Common myeloid progenitor, CD34-positive (primary cell): ENCODE results near the gene LGALS3.

Source experiments
- CTCF ChIA-PET: fragments of 350-600 bp; sonication (Branson Sonifier 250); formaldehyde crosslinking; loops from one replicate; lab custom pipeline; 2021; ENCODE audit warnings: antibody characterized with exemption; lab: Charles Lee
- POLR2A ChIA-PET: fragments of 350-600 bp; sonication (Branson Sonifier 250); formaldehyde crosslinking; loops from one replicate; lab custom pipeline; 2021; ENCODE audit warnings: antibody characterized with exemption; lab: Charles Lee
- DNase-seq, 3 donors: peaks; one replicate each; pipeline versions ENCODE4 v3.0.0 to v3.0.0-alpha.2; 2013
- H3K27ac ChIP-seq, 2 experiments: 1 replicate in 1 of 2; 2 replicates in 1 of 2; pipeline ENCODE4 v1.7.0; 2013; ENCODE audit warnings: inconsistent platforms in 2 of 2, low read length in 2 of 2, mild to moderate bottlenecking in 2 of 2, low read depth in 1 of 2, moderate library complexity in 1 of 2; ENCODE audit not compliant: severe bottlenecking in 2 of 2, insufficient read depth in 1 of 2, poor library complexity in 1 of 2
- H3K27me3 ChIP-seq, 5 experiments: replicated peaks in 2 of 5; 1 replicate in 3 of 5; 2 replicates in 2 of 5; pipeline versions ENCODE4 v1.6.1 to v1.7.0; 2013; ENCODE audit warnings: low read length in 4 of 5, mild to moderate bottlenecking in 2 of 5, moderate library complexity in 2 of 5, inconsistent platforms in 1 of 5; ENCODE audit not compliant: insufficient read depth in 5 of 5, control insufficient read depth in 4 of 5
- H3K36me3 ChIP-seq, 4 experiments: 1 replicate in 2 of 4; 2 replicates in 2 of 4; pipeline versions ENCODE4 v1.6.1 to v1.7.0; 2013; ENCODE audit warnings: low read length in 3 of 4, control low read depth in 1 of 4, mild to moderate bottlenecking in 1 of 4; ENCODE audit not compliant: control insufficient read depth in 4 of 4, insufficient read depth in 4 of 4
- H3K4me1 ChIP-seq, 4 experiments: 1 replicate in 3 of 4; 2 replicates in 1 of 4; pipeline versions ENCODE4 v1.6.1 to v1.7.1; 2013; ENCODE audit warnings: low read length in 3 of 4, mild to moderate bottlenecking in 3 of 4, control low read depth in 1 of 4, inconsistent platforms in 1 of 4, moderate library complexity in 1 of 4; ENCODE audit not compliant: control insufficient read depth in 4 of 4, insufficient read depth in 4 of 4; ENCODE audit errors: control extremely low read depth in 1 of 4
- H3K4me3 ChIP-seq, 7 experiments: 1 replicate in 4 of 7; 2 replicates in 3 of 7; pipeline versions ENCODE4 v1.5.1 to v1.7.0; 2013; ENCODE audit warnings: mild to moderate bottlenecking in 7 of 7, low read length in 6 of 7, moderate library complexity in 6 of 7, inconsistent platforms in 2 of 7, low read depth in 2 of 7, control low read depth in 1 of 7; ENCODE audit not compliant: insufficient read depth in 4 of 7, control insufficient read depth in 1 of 7; ENCODE audit errors: extremely low read depth in 1 of 7
- H3K9me3 ChIP-seq, 5 experiments: 1 replicate in 4 of 5; 2 replicates in 1 of 5; pipeline versions ENCODE4 v1.6.1 to v1.7.1; 2013; ENCODE audit warnings: low read length in 4 of 5, mild to moderate bottlenecking in 2 of 5, inconsistent platforms in 1 of 5, low read depth in 1 of 5, moderate library complexity in 1 of 5; ENCODE audit not compliant: control insufficient read depth in 4 of 5, insufficient read depth in 2 of 5; ENCODE audit errors: control extremely low read depth in 1 of 5
- WGBS: methylation state at CpG from one replicate; pipeline ENCODE4 v1.1.5; 2013; ENCODE audit not compliant: insufficient coverage; 5-methylcytosine and 5-hydroxymethylcytosine counted together

LGALS3 gene

DNA sequence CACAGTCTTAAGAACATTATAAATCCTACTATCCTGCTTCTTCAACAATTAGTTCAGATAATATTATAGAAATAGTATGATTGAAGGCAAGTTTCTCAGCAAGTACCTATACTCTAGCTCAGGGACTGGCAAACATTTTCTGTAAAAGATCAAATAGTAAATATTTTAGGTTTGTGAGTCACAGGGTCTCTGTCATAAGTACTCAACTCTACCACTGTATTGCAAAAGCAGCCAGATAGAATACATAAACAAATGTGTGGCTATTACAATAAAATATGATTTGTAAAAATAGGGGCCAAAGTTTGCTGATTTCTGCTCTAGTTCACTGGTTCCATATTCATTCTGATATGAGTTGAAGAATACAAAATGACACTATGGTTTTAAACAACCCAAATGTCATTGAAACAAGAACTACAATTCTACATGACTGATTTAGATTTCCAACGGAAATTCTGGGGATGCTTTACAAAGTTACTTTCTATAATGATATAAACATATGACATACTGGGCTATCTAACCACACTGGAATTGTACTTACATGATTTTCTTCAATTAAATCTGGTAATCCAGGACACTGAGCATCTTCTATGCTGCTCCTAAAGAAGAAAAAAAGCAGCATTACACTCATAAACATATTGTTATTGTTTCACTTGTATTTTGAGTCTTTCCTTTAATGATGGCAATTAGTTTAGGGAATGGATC lies 23.2 kb downstream of the LGALS3 start:
- WGBS: no CpG with 5 or more reads among the region's 1 CpG
- POLR2A ChIA-PET: interaction anchor here (0.7 kb wide), 1 partner anchor 180 kb away, joined by 4 read pairs; no protein-coding TSS in a partner anchor
- Histone ChIP-seq H3K4me3 (no peak overlapping the region), H3K9me3 (no peaks in the 10 kb centered on the region), H3K36me3 (peaks cover 15 to 55% (median 27%) of the 10 kb centered on the region in 4 experiments), H3K27me3 (no peaks in the 10 kb centered on the region), H3K27ac (no peak overlapping the region), H3K4me1 (no peaks in the 10 kb centered on the region)
- no peak for DNase-seq
- CTCF ChIA-PET: interaction anchor here (0.6 to 1.3 kb wide), 2 partner anchors 9 to 52 kb away, joined by 3 read pairs; no protein-coding TSS in a partner anchor

DNA sequence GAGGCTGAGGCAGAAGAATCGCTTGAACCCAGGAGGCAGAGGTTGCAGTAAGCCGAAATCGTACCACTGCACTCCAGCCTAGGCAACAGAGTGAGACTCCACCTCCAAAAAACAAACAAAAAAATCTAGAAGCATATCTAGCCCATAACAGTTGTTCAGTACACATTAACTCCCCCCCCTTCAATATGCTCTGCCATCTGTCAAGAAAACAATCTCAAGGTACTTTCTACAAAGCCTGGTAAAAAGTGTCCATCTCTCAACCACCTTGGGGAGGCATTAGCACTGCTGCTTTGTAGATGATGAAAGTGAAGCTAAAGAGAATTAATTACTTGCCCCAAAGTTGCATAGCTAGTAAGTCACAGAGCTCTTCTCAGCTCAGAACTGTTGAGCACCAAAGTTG lies 24.9 kb downstream of the LGALS3 start:
- DNase-seq: no peak
- no peaks in the 10 kb centered on the region for H3K4me1 ChIP-seq
- CTCF ChIA-PET: interaction anchor here (1.0 kb wide), 1 partner anchor 76 kb away, joined by 3 read pairs; no protein-coding TSS in a partner anchor
- WGBS: 80% methylated on average over 2 of the region's 3 CpGs
- peaks cover 12 to 56% (median 23%) of the 10 kb centered on the region in 4 experiments for H3K36me3 ChIP-seq
- H3K27ac ChIP-seq: no peak overlapping the region
- no peaks in the 10 kb centered on the region for H3K9me3 ChIP-seq
- POLR2A ChIA-PET: no interaction called here
- H3K4me3 ChIP-seq: no peak overlapping the region
- no peaks in the 10 kb centered on the region for H3K27me3 ChIP-seq

GRCh38 chr14:55157080-55157479 lies 28.0 kb downstream of the LGALS3 start:
- CTCF ChIA-PET: interaction anchor here (1.2 to 6.6 kb wide), 3 partner anchors 23 to 70 kb away, joined by 3 to 75 read pairs (median 40); no protein-coding TSS in a partner anchor
- Histone ChIP-seq H3K27me3 (no peaks in the 10 kb centered on the region), H3K27ac (no peak overlapping the region), H3K4me3 (no peak overlapping the region), H3K9me3 (no peaks in the 10 kb centered on the region), H3K4me1 (no peaks in the 10 kb centered on the region), H3K36me3 (peaks cover 12 to 47% (median 18%) of the 10 kb centered on the region in 4 experiments)
- POLR2A ChIA-PET: no interaction called here
- no CpG with 5 or more reads among the region's 1 CpG for WGBS
- no peak for DNase-seq

DNA sequence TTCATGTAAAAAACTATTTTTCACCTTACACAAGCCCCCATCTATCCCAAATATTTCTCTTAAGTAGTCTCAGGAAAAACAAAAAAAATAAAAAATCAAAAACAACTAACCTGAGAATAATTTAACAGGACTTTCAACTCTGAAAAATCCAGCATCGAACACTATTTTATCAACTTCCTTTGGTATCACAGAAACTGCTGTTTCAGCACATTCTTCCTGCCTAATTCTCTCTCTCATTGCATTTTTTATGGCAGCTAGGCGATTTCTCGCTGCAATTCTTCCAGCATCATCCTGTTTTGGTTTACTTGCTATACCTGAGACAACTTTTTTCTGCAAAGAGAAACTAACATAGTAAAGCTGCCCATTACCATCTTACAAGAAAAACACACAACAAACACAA lies 29.4 kb downstream of the LGALS3 start:
- Histone ChIP-seq H3K4me1 (no peaks in the 10 kb centered on the region), H3K4me3 (no peak overlapping the region), H3K27ac (no peak overlapping the region), H3K36me3 (peaks cover 7 to 44% (median 15%) of the 10 kb centered on the region in 4 experiments), H3K27me3 (no peaks in the 10 kb centered on the region), H3K9me3 (no peaks in the 10 kb centered on the region)
- CTCF ChIA-PET: interaction anchor here (0.8 to 6.6 kb wide), 6 partner anchors 12 to 80 kb away, joined by 3 to 75 read pairs (median 3); no protein-coding TSS in a partner anchor
- no peak for DNase-seq
- POLR2A ChIA-PET: no interaction called here
- WGBS: 96% methylated on average over 3 of the region's 3 CpGs

DNA sequence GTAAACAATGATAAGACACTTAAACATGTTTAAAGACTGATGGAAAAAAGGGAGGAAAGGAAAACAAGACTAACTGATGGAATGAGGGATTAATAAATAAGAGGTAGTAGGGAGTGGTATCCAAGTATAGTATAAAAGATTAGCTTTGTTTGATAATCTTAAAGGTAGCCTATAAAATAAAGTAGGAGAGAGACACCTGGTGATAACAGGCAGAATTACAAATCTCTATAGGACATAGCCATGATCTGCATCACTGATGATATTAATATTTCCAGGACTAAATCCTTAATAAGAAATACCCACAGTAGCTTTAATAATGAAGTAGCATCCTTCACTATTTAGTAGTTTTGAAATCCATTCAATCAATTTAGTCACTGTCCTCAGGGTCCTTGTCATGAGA lies 31.9 kb downstream of the LGALS3 start:
- Histone ChIP-seq H3K4me1 (no peaks in the 10 kb centered on the region), H3K27me3 (no peaks in the 10 kb centered on the region), H3K36me3 (peaks cover 3 to 48% (median 12%) of the 10 kb centered on the region in 4 experiments), H3K9me3 (no peaks in the 10 kb centered on the region), H3K4me3 (no peak overlapping the region), H3K27ac (no peak overlapping the region)
- POLR2A ChIA-PET: interaction anchor here (0.5 to 0.9 kb wide), 2 partner anchors 62 to 76 kb away, joined by 3 read pairs; no protein-coding TSS in a partner anchor
- DNase-seq: peak; percentile 45 to 64 (median 61)
- CTCF ChIA-PET: interaction anchor here (0.6 to 6.6 kb wide), 15 partner anchors 8 to 110 kb away, joined by 3 to 75 read pairs (median 4); no protein-coding TSS in a partner anchor

DNA sequence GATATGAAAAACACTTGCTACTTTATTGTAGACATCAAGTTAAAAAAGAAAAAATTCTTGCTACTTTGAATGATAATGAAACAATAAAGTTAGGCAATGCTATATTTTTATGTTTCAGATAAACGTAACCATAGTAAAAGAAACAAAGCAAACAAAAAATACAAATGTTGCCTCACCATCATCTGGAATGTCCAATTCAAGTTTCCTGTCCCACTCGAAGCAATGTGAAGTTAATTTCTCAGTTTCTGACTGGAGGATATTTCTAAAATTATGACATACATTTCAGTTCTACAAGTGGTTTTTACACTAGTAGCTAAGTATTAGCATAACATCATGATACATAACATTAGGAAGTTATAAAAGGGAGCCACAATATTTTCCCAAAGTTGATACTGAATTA lies 41.5 kb downstream of the LGALS3 start:
- ChIA-PET CTCF (no interaction called here), POLR2A (interaction anchor here (0.6 to 0.7 kb wide), 2 partner anchors 66 to 99 kb away, joined by 3 to 4 read pairs; no protein-coding TSS in a partner anchor)
- Histone ChIP-seq H3K36me3 (peaks cover 0 to 46% (median 11%) of the 10 kb centered on the region in 4 experiments), H3K27ac (no peak overlapping the region), H3K4me3 (no peak overlapping the region), H3K9me3 (no peaks in the 10 kb centered on the region), H3K4me1 (no peaks in the 10 kb centered on the region), H3K27me3 (no peaks in the 10 kb centered on the region)
- DNase-seq: no peak
- WGBS: no CpG with 5 or more reads among the region's 2 CpGs

DNA sequence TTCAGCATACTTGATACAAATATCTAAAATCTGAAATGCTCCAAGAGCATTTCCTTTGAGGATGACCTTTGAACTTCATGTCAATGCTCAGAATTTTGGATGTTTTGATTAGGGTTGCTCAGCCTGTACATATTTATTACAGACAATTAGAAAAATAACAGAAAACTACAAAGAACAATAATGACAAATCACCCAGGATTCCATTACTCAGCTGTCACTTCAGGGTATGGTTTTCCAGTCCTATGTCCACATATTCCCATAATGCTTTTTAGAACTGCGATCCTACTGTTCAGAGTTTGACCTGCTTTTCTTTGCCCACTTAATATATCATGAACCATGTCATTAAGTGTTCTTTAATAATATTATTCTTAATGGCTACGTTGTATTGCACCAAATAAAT lies 51.0 kb downstream of the LGALS3 start:
- no peaks in the 10 kb centered on the region for H3K27me3 ChIP-seq
- no peak overlapping the region for H3K27ac ChIP-seq
- H3K4me3 ChIP-seq: no peak overlapping the region
- POLR2A ChIA-PET: interaction anchor here (0.7 kb wide), 1 partner anchor 43 kb away, joined by 3 read pairs; no protein-coding TSS in a partner anchor
- H3K36me3 ChIP-seq: peaks cover 3 to 50% (median 15%) of the 10 kb centered on the region in 4 experiments
- no CpG with 5 or more reads among the region's 2 CpGs for WGBS
- no peak for DNase-seq
- H3K9me3 ChIP-seq: no peaks in the 10 kb centered on the region
- peaks cover 0 to 2% (median 0%) of the 10 kb centered on the region in 4 experiments for H3K4me1 ChIP-seq
- CTCF ChIA-PET: interaction anchor here (1.3 kb wide), 1 partner anchor 23 kb away, joined by 3 read pairs; no protein-coding TSS in a partner anchor
